Measurements from ENCODE around the gene BCS1L. TPM values are rescaled to one million over a fixed set of nuclear protein-coding genes. Genes with fewer than 3 reads are reported as not detected.

BCS1L gene
- total RNA-seq, 1 experiment from 2014 or later, result 39.1 TPM

DNA sequence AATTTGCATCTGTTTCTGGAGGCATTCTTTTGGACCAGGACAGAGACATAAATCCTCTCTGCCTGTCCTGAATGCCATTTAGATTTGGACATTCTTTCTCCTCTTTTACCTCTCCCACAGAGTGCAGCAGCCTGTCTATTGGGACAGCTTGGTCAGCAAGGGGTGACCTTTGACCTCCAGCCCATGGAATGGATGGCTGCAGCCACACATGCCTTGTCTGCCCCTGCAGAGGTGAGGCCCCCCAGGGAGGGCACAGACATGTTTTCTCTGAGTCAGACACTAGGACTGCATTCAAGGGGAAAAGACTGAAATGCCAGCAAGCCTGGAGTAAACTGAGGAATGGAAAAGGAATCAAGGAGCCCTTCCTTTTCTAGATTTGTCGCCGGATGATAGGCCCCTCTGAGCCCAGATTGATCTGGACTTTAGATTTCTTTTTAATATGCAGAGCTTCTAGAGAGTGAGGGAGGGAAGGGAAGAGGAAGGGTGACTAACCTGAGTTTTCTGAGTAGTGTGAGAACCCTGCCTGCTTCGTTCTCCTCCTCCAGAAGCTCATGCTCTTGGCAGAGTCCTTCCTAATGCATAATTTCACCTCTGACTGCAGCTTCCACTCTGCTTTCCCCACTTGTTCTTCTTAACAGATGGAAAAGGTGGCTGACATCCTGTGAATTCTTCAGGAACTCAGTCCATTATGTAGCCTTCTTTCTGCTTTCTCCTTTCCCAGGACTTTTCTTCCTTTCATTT is 35.1 kb downstream of the BCS1L start:
- Mint-ChIP-seq H3K27ac (no peak overlapping the region; a peak in 1 of 7 replicates), H3K36me3 (ENCODE audit: insufficient read depth in 1 of 3, low read depth in 3 of 3) (peaks cover 6 to 62% (median 39%) of the 10 kb centered on the region in 3 experiments; a peak in 6 of 7 replicates), H3K27me3 (ENCODE audit: low read depth) (no peaks in the 10 kb centered on the region), H3K4me3 (no peak overlapping the region), H3K4me1 (no peaks in the 10 kb centered on the region), H3K9me3 (no peaks in the 10 kb centered on the region)
- H3K79me2 ChIP-seq (ENCODE audit: insufficient read depth, low read length), result no peaks in the 10 kb centered on the region
- no peak overlapping the region for H2BK12ac ChIP-seq (ENCODE audit: insufficient read length, low read depth, low read length)
- no peak overlapping the region for H3K14ac ChIP-seq (ENCODE audit: insufficient read depth, low read length)
- no peak overlapping the region for H3K9ac ChIP-seq (ENCODE audit: extremely low read depth, insufficient read length, low read length)
- H3K27me3 ChIP-seq (ENCODE audit: insufficient read depth, low read length), result no peaks in the 10 kb centered on the region
- H3K18ac ChIP-seq (ENCODE audit: insufficient read length, low read depth, low read length), result no peak overlapping the region
- no peaks in the 10 kb centered on the region for H3K23me2 ChIP-seq (ENCODE audit: insufficient read length, low read depth, low read length, poor library complexity, severe bottlenecking)
- H4K91ac ChIP-seq (ENCODE audit: insufficient read length, low read depth, low read length), result no peak overlapping the region
- H4K8ac ChIP-seq (replicated peaks; ENCODE audit: insufficient read length, low read depth, low read length), result no peak overlapping the region
- TF ChIP-seq, protein P1, sequence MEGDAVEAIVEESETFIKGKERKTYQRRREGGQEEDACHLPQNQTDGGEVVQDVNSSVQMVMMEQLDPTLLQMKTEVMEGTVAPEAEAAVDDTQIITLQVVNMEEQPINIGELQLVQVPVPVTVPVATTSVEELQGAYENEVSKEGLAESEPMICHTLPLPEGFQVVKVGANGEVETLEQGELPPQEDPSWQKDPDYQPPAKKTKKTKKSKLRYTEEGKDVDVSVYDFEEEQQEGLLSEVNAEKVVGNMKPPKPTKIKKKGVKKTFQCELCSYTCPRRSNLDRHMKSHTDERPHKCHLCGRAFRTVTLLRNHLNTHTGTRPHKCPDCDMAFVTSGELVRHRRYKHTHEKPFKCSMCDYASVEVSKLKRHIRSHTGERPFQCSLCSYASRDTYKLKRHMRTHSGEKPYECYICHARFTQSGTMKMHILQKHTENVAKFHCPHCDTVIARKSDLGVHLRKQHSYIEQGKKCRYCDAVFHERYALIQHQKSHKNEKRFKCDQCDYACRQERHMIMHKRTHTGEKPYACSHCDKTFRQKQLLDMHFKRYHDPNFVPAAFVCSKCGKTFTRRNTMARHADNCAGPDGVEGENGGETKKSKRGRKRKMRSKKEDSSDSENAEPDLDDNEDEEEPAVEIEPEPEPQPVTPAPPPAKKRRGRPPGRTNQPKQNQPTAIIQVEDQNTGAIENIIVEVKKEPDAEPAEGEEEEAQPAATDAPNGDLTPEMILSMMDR (conservative IDR thresholded peaks at IDR 0.05), result no peak
- no peaks in the 10 kb centered on the region for H3K9me3 ChIP-seq (ENCODE audit: control insufficient read depth, low read depth, low read length)
- H4K20me1 ChIP-seq (ENCODE audit: control insufficient read depth, insufficient read depth, insufficient read length), result no peaks in the 10 kb centered on the region
- no peak overlapping the region for H3K4ac ChIP-seq (ENCODE audit: low read depth, low read length)
- no peak overlapping the region for H2AK5ac ChIP-seq (ENCODE audit: insufficient read length, low read length)
- no peak overlapping the region for H3K27ac ChIP-seq (ENCODE audit: insufficient read length, low read depth, low read length)
- no peak overlapping the region for H3K4me2 ChIP-seq (ENCODE audit: insufficient read depth, insufficient read length, low read length)
- H2BK5ac ChIP-seq (ENCODE audit: insufficient read length, low read length), result no peak overlapping the region
- no peaks in the 10 kb centered on the region for H3K79me1 ChIP-seq (ENCODE audit: insufficient read depth, low read depth, low read length, poor library complexity, severe bottlenecking)
- DNase-seq, result no peak
- H3K4me1 ChIP-seq (ENCODE audit: insufficient read depth, low read length), result no peaks in the 10 kb centered on the region
- no peak overlapping the region for H2BK15ac ChIP-seq (ENCODE audit: low read depth, low read length)
- no peak overlapping the region for H3K23ac ChIP-seq (ENCODE audit: insufficient read length, low read depth, low read length)
- H2BK120ac ChIP-seq (ENCODE audit: low read depth, low read length, poor library complexity, severe bottlenecking), result no peak overlapping the region
- H3T11ph ChIP-seq (ENCODE audit: low read length), result no peak overlapping the region
- no peak overlapping the region for H2BK20ac ChIP-seq (ENCODE audit: low read depth, low read length, poor library complexity, severe bottlenecking)
- H3K56ac ChIP-seq (ENCODE audit: insufficient read length, low read depth, low read length), result no peak overlapping the region
- no peak overlapping the region for H4K5ac ChIP-seq (ENCODE audit: insufficient read length, low read depth, low read length)
- no peak overlapping the region for H2AFZ ChIP-seq (ENCODE audit: low read length)
- WGBS (ENCODE audit: extremely low coverage, insufficient read length, low lambda C conversion rate), result no CpG with 5 or more reads among the region's 3 CpGs
